ENCODE data around the gene ME3.

Gene ME3

DNA sequence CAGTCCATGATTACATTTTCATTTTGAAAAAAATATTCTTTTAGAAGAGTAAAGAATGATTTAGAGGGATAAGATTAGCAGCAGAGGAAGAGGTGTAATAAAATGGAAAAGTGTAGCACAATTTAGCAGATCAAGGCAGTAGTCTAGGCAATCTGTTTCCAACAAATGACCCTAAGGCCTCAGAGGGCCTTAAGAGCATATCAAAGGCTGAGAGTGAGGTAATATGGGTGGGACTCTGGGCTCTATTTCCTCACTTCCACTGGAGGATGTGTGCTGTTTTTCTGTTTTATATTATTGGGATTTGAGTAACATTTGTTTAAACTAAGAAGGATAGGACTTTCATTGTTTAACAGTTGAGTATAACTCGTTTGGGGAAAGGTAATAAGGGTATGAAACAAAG is 269.0 kb downstream of the ME3 start:
- H3K9me3 ChIP-seq (ENCODE audit: control insufficient read depth, low read length) = no peaks in the 10 kb centered on the region
- WGBS, 2 experiments (ENCODE audit: insufficient coverage in 2 of 2) = 71 to 88% methylated on average over 1 of the region's 1 CpG
- H3K4me1 ChIP-seq (ENCODE audit: control insufficient read depth, insufficient read depth, low read length, poor library complexity, severe bottlenecking) = no peaks in the 10 kb centered on the region
- no peak overlapping the region for H3K4me3 ChIP-seq (ENCODE audit: extremely low read depth, insufficient read depth, low read length, poor library complexity, severe bottlenecking)
- no peak overlapping the region for H3K27ac ChIP-seq (ENCODE audit: low read depth, low read length, severe bottlenecking)
- no peaks in the 10 kb centered on the region for H3K36me3 ChIP-seq (ENCODE audit: control insufficient read depth, insufficient read depth, low read length)

DNA sequence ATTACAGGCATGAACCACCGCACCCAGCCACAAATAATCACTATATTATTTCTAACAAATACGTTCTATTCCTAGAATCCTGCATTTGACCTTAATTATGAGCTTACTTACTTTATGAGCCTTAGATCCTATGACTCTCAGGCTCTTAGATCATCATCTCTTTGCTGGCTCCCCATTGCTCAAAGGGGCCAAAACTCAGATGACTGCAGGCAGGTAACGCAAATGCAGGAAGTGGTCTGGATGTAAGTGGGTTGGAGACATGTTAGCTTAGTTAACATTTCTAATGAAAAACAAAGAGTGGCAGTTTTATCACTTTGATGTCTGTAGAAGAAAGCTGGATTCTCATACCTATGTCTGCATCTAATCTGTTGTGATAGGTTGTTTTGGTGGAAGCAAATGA is 274.3 kb downstream of the ME3 start:
- 90 to 96% methylated on average over 3 of the region's 3 CpGs for WGBS, 2 experiments (ENCODE audit: insufficient coverage in 2 of 2)
- H3K4me1 ChIP-seq (ENCODE audit: control insufficient read depth, insufficient read depth, low read length, poor library complexity, severe bottlenecking) = peaks cover 11% of the 10 kb centered on the region
- no peak overlapping the region for H3K4me3 ChIP-seq (ENCODE audit: extremely low read depth, insufficient read depth, low read length, poor library complexity, severe bottlenecking)
- H3K36me3 ChIP-seq (ENCODE audit: control insufficient read depth, insufficient read depth, low read length) = no peaks in the 10 kb centered on the region
- H3K27ac ChIP-seq (ENCODE audit: low read depth, low read length, severe bottlenecking) = no peak overlapping the region
- H3K9me3 ChIP-seq (ENCODE audit: control insufficient read depth, low read length) = no peaks in the 10 kb centered on the region

DNA sequence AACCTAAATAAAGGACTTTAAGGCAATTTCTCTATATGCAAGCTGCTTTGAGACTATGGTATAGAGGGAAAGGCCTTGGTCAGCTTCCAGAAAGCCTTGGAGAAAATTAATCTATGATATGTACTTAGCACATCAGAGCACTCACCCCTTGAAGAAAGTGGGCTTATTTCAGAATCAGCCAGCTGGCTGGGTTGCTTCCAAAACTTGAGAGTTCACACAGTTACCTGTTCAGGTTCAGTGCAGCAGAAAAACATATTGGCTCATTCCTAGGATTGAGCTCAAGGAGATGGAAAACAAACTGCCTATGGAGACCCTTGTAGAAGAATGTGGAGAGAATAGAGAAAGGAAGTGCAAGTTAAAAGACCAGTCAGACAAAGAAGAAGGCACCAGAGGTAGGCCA is 275.1 kb downstream of the ME3 start:
- H3K4me1 ChIP-seq (ENCODE audit: control insufficient read depth, insufficient read depth, low read length, poor library complexity, severe bottlenecking) = peaks cover 11% of the 10 kb centered on the region
- no peaks in the 10 kb centered on the region for H3K9me3 ChIP-seq (ENCODE audit: control insufficient read depth, low read length)
- no peak overlapping the region for H3K4me3 ChIP-seq (ENCODE audit: extremely low read depth, insufficient read depth, low read length, poor library complexity, severe bottlenecking)
- H3K27ac ChIP-seq (ENCODE audit: low read depth, low read length, severe bottlenecking) = no peak overlapping the region
- no peaks in the 10 kb centered on the region for H3K36me3 ChIP-seq (ENCODE audit: control insufficient read depth, insufficient read depth, low read length)

DNA sequence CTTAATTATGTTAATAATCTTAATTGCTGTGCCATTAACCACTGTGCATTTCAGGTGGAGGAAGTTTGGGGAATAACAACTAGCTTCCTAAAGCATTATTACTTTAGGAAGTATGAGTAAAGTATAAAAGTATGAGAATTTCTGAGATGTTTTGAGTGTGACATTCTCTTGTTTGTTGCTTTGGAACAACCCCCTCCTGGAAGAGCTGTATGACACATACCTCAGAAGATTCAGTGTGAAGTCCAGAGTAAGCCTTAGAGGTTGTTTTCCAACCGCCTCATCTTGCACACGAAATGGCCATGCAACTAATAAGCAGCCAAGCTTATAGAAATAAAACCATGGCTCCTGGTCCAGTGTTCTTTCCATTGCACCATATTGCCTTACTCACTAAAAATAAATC is 276.0 kb downstream of the ME3 start:
- Histone ChIP-seq H3K4me3 (ENCODE audit: extremely low read depth, insufficient read depth, low read length, poor library complexity, severe bottlenecking) (no peak overlapping the region), H3K36me3 (ENCODE audit: control insufficient read depth, insufficient read depth, low read length) (no peaks in the 10 kb centered on the region), H3K27ac (ENCODE audit: low read depth, low read length, severe bottlenecking) (no peak overlapping the region), H3K4me1 (ENCODE audit: control insufficient read depth, insufficient read depth, low read length, poor library complexity, severe bottlenecking) (peaks cover 11% of the 10 kb centered on the region), H3K9me3 (ENCODE audit: control insufficient read depth, low read length) (no peaks in the 10 kb centered on the region)
- WGBS, 2 experiments (ENCODE audit: insufficient coverage in 2 of 2) = 83% methylated on average over 2 of the region's 2 CpGs; no CpG with 5 or more reads in 1 of the 2 experiments

DNA sequence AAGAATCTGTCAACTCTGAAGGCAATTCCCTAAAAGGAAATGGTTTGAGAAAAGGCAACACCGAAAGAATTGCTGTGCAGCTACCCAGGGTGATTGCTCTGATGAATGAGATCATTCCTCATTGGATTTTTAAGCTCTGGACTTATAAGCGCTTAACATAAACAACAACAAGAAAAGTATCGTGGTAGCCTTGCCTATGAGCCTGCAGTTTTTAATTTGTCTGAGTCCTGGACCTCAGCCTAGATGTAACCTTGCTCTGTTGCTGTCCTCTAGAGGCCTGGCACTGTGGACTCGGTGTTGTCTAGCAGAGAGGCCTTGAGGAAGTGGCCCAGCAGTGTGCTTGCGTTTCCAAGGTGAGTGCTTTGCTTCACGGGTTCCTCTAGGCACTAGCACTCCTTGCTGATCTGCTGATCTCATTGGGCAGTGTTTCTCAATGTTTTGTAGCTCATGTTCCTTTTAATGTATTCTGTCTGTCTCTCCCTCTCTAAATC is 277.3 kb downstream of the ME3 start:
- Histone ChIP-seq H3K9me3 (ENCODE audit: control insufficient read depth, low read length) (no peaks in the 10 kb centered on the region), H3K36me3 (ENCODE audit: control insufficient read depth, insufficient read depth, low read length) (no peaks in the 10 kb centered on the region), H3K4me1 (ENCODE audit: control insufficient read depth, insufficient read depth, low read length, poor library complexity, severe bottlenecking) (peaks cover 11% of the 10 kb centered on the region), H3K27ac (ENCODE audit: low read depth, low read length, severe bottlenecking) (peak overlapping the region; percentile 37), H3K4me3 (ENCODE audit: extremely low read depth, insufficient read depth, low read length, poor library complexity, severe bottlenecking) (no peak overlapping the region)
- 67 to 75% methylated on average over 5 of the region's 6 CpGs for WGBS, 2 experiments (ENCODE audit: insufficient coverage in 2 of 2)

All from mesodermal cell (in vitro differentiated cells).